Heart left ventricle (tissue), 13 donors: ENCODE measurements around the gene ITSN1.

Experiments used
- POLR2A ChIP-seq, 2 donors: fragments of 450-650 bp; IDR thresholded peaks; one replicate each; pipeline ENCODE4 v1.6.1; 2017; ENCODE audit warnings: antibody characterized with exemption in 2 of 2, mild to moderate bottlenecking in 2 of 2, moderate library complexity in 2 of 2
- TF ChIP-seq, protein P1 (sequence below), 12 donors: fragments of 200-600 bp; sonication (generic) in 4 of 12; IDR thresholded peaks; one replicate each; pipeline versions ENCODE4 v1.5.0 to v1.8.0; 2018 to 2022; ENCODE audit warnings: antibody characterized with exemption in 12 of 12, mild to moderate bottlenecking in 5 of 12
- donor health status: ischemic (EF 13 %, LVEDD 7.1; RV severe dilation, severe dysfunction).
- donor health status: DM: no; HTN: yes; CAD: no.
- donor health status: DM: no; HTN: no; CAD: no.
- donor health status: ischemic (EF 25% LVEDD 6.9; RV normal size, moderate dysfunction).
- donor health status: ischemic (EF 25% LVEDD 5.7; RV mildly dilated, moderate dysfunction).
- donor health status: ischemic (EF 35%, LVEDD 5.7; RV mildly dilated, moderate dysfunction).
- donor health status: nonischemic (EF 11% LVEDD 7.7; RV severe dilation, severe dysfunction).
- donor health status: DM: yes; HTN: yes; CAD: no.
- donor health status: PGD.
- donor health status: ischemic (EF 29% LVEDD 5.4; RV normal size, mild dysfunction).
- donor health status: nonischemic (EF 23%, LVEDD 6.1; RV moderate dilation, normal function).

DNA sequence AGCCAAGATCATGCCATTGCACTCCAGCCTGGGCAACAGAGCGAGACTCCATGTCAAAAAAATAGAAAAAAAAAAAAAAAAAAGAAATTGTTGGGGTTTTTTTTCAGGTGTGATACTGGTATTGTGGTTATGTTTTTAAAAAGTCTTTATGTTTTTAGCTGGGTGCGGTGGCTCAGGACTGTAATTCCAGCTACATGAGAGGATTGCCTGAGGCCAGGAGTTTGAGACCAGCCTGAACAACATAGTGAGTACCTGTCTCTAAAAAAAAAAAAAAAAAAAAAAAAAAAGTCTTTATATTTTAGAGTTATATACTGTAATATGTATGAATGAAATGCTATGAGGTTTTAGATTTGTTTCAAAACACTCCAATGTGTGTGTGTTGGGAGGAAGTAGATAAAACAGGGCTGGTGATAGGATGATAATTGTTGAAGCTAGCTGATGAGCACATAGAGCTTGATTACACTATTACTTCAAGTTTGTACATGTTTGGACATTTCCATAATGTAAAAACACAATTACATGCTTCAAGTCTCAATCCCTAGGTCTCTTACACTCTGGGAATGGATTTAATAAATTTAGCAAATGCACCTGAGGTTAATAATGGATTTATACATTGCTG lies 303.5 kb downstream of the ITSN1 start:
- TF ChIP-seq POLR2A (IDR thresholded peaks at IDR 0.05): no peak
- TF ChIP-seq, protein P1, sequence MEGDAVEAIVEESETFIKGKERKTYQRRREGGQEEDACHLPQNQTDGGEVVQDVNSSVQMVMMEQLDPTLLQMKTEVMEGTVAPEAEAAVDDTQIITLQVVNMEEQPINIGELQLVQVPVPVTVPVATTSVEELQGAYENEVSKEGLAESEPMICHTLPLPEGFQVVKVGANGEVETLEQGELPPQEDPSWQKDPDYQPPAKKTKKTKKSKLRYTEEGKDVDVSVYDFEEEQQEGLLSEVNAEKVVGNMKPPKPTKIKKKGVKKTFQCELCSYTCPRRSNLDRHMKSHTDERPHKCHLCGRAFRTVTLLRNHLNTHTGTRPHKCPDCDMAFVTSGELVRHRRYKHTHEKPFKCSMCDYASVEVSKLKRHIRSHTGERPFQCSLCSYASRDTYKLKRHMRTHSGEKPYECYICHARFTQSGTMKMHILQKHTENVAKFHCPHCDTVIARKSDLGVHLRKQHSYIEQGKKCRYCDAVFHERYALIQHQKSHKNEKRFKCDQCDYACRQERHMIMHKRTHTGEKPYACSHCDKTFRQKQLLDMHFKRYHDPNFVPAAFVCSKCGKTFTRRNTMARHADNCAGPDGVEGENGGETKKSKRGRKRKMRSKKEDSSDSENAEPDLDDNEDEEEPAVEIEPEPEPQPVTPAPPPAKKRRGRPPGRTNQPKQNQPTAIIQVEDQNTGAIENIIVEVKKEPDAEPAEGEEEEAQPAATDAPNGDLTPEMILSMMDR (IDR thresholded peaks at IDR 0.05): no peak
